Measurements from ENCODE around the gene DPY19L3.

DNA sequence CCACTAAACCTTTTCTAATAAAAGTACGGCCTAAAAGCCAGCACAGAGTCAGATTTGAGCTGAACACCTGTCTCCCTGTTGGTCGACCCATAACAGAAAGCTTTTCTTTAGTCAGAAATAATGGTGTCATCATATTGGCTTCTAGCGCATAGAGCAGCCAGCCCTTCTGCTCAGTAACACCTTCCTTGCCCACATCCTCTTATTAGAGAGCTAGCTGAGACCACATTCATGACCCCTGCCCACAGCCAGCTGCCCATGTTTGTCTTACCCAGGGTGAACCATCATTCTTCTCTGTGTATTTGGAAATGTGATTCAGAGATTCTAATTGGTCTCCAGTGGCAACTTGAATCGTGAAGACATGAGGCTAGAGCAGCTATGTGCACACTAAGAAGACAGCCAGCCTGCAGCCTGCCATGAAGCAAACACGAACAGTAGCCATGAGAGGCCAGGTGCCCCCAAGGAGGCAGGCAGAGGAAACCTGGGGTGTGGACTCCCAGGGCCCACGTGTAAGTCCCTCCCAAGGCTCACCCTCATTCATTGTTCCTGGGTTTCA is 93.2 kb downstream of the DPY19L3 start:
- TF ChIP-seq, protein P1, sequence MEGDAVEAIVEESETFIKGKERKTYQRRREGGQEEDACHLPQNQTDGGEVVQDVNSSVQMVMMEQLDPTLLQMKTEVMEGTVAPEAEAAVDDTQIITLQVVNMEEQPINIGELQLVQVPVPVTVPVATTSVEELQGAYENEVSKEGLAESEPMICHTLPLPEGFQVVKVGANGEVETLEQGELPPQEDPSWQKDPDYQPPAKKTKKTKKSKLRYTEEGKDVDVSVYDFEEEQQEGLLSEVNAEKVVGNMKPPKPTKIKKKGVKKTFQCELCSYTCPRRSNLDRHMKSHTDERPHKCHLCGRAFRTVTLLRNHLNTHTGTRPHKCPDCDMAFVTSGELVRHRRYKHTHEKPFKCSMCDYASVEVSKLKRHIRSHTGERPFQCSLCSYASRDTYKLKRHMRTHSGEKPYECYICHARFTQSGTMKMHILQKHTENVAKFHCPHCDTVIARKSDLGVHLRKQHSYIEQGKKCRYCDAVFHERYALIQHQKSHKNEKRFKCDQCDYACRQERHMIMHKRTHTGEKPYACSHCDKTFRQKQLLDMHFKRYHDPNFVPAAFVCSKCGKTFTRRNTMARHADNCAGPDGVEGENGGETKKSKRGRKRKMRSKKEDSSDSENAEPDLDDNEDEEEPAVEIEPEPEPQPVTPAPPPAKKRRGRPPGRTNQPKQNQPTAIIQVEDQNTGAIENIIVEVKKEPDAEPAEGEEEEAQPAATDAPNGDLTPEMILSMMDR (conservative IDR thresholded peaks at IDR 0.05): no peak
- TF ChIP-seq ZFX (IDR thresholded peaks at IDR 0.05): no peak

Data from C4-2B (cell line).